GM19023 (cell line): ENCODE results near the gene OR8H3.
"Not testable (repeated sequence)": the region's sequence is repeated elsewhere in the genome, so short reads cannot be mapped to it uniquely, and the experiment has no call there.

Source experiments
- ATAC-seq: cut with Tn5 transposase; IDR thresholded peaks from one replicate; pipeline ENCODE4 v1.9.1; 2021; ENCODE audit warnings: mild to moderate bottlenecking, moderate library complexity; ENCODE audit not compliant: unreplicated experiment

OR8H3 gene, protein sequence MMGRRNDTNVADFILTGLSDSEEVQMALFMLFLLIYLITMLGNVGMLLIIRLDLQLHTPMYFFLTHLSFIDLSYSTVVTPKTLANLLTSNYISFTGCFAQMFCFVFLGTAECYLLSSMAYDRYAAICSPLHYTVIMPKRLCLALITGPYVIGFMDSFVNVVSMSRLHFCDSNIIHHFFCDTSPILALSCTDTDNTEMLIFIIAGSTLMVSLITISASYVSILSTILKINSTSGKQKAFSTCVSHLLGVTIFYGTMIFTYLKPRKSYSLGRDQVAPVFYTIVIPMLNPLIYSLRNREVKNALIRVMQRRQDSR

DNA sequence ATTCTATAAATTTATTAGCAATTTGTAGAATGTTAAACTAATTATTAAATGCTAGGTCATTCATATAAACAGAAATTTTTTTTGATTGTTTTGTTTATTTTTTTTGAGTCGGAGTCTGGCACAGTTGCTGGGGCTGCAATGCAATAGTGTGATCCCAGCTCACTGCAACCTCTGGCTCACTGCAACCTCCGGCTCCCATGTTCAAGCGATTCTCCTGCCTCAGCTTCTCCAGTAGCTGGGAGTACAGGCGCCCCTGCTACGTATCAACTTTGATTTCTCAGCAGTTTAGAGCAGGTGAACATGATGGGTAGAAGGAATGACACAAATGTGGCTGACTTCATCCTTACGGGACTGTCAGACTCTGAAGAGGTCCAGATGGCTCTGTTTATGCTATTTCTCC is at the start of gene OR8H3:
Gene OR8H3 (plus strand): TSS at position 301 of the 400 bp plus-strand sequence. CDS start 0 bp downstream, at position 301.
- no peak for ATAC-seq

DNA sequence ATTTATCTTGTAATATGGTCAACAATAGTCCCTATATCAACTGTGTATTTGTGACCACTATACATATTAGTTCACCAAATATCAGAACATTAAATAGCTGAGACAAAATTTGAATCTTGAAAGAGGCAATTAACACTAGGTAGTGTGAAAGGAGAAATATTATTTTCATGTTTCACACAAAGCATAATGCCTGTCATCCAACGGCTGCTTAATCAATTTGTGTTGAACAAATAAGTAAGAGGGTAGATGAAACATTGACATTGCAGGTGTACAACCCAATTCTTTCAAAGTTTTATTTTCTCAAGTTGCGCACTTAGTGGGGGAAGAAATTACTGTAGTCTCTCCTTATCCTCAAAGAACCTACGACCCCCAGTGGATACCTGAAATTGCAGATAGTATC is 32.5 kb upstream of the OR8H3 start:
- ATAC-seq = no peak

DNA sequence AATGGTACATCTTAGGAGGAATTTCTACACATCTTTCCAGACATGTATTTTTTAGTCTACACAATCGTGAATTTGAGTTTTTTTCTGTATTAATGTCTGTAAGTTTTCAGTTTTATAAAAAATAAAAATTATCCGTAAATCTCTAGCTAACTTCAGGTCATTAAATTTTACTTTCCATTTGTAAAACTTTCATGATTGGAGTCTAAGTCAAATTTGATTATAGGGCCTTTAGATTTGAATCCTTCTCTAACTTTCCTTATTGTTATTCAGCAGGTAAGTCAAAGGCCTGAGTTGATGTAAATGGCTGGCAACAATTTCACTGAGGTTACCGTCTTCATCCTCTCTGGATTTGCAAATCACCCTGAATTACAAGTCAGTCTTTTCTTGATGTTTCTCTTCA is 29.2 kb upstream of the OR8H3 start, which contains the start of gene OR8I2:
Gene OR8I2 (plus strand): TSS at position 301 of the 400 bp plus-strand sequence. CDS start 0 bp downstream, at position 301.
- no peak for ATAC-seq

DNA sequence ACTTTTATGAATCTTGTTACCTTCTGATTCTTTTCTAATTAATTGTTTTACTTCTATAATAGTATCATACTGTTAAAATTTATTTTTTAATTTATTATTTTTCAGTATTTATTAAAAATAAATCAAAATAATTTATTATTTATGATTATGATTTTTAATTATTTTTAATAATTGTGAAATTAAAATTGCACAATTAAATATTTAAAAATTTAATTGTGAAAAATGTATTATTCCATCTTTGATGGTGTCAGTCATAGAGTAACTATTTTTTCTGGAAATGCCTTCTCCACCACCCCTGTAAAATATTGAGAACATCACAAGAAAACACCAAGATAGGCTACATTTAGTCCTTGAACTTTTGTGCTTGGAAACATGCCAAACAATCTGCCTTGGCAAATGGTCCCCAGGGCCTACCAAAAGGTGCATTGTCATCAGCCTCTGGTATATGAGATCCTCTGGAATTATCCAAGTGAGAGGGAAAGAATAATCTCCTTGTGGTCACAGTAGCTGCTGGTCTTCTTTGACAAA is 18.9 kb upstream of the OR8H3 start, which contains the start of gene OR8H2:
Gene OR8H2 (plus strand): TSS at position 478 of the 528 bp plus-strand sequence. CDS start 1,356 bp downstream, outside the sequence.
- no peak for ATAC-seq

DNA sequence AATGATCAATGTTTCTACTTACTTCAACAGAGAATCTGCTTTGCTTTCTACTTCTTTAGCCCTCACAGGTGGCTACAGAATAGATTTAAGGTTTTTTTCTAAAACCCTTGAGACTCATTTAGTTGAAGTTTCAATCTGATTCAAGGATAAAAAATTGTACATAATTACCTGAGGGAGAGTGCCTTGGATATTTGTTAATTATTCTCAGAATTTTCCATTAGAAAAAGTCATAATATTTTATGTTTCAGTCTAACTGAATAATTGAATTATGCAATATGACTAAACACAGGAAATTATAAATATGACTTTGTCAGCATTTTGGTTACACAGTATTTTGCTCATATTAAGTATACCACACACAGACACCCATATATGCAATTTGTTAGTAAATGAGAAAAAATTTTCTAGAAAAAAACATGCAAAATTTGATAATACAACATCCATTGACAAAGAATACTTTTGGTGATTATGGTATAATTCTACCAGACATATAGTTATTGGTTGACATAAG is 18.0 kb downstream of the OR8H3 start, which contains the start of gene OR8J3:
Gene OR8J3 (minus strand): TSS at position 51 of the 511 bp plus-strand sequence. CDS start 2,483 bp downstream, outside the sequence.
- ATAC-seq = no peak

DNA sequence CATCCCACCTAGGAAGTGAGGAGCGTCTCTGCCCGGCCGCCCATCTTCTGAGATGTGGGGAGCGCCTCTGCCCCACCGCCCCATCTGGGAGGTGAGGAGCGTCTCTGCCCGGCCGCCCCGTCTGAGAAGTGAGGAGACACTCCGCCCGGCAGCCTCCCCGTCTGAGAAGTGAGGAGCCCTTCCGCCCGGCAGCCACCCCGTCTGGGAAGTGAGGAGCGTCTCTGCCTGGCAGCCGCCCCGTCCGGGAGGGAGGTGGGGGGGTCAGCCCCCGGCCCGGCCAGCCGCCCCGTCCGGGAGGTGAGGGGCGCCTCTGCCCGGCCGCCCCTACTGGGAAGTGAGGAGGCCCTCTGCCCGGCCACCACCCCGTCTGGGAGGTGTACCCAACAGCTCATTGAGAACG is 21.5 kb downstream of the OR8H3 start:
- ATAC-seq = not testable (repeated sequence)

DNA sequence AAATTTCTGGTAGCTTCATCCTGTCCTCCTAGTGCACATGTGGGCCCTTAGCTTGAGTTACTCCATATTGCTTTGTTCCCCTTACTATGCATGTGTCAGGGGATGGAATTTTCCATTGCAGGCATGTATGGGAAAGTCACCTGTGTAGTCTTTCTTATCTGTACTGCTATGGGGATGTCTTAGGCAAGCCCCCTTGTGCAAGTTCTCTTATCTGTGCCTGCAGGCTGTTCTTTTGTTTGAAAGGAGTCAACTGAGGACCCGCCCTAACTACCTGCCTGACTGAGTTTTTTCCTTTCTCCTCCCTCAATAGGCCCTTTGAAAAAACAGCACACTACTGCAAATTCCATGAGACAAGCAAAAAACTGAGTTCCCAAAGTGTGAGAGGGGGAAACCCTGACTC is 29.2 kb downstream of the OR8H3 start:
- no peak for ATAC-seq

DNA sequence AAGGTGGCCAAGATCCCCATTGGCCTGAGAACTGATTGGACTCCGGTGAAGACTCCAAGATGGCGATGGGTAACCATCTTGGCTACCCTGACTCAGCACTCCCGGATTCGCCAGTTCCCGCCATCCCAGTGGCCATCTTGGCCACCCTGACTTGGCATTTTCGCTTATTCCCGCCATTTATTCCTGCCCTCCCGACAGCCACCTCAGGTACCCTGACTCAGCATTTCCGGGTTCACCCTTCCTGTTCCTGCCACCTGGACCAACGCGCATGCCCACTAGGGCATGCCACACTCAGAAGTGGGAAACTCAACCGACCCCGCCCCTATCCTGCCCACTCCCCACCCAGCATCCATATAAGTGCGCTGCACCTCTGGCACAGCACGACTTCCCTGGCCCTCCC is 30.2 kb downstream of the OR8H3 start:
- no peak for ATAC-seq

DNA sequence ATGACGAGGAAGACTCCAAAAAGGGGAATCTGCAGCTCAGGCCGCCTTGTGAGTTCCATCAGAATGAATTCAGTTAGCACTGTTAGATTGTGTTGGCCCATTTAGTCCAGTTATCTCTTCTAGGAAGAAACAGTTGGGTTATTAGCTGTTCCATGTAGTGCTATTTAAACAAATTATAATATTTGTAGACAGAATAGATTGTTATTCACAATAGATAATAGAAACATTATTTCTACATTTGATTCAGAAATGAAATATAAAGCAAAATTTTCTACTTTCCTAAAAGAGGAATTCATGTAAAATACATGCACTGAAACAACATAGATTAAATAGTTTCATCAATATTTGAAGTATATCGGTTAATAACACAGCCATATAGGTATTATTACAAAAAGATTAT is 38.0 kb downstream of the OR8H3 start, which contains the start of gene OR8K5:
Gene OR8K5 (minus strand): TSS at position 101 of the 400 bp plus-strand sequence. CDS start 0 bp downstream, at position 101.
- no peak for ATAC-seq

DNA sequence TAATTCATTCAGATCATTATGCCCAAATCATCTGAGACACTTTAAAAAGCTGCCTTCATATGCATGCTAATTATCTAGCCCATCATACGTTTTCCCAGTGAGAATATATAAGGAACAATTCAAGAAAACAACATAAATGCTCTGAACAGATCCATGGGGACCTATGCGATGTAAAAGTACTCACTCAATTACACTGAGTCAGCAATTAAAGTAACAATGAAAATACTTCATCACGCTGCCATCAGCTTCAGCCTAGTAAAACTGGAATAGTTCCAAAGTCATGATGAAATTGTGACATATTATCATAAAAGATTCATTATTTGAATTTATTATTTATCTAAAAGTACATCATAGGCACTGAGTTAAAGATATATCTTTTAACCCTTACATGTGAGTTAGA is 41.6 kb downstream of the OR8H3 start:
- ATAC-seq = no peak

DNA sequence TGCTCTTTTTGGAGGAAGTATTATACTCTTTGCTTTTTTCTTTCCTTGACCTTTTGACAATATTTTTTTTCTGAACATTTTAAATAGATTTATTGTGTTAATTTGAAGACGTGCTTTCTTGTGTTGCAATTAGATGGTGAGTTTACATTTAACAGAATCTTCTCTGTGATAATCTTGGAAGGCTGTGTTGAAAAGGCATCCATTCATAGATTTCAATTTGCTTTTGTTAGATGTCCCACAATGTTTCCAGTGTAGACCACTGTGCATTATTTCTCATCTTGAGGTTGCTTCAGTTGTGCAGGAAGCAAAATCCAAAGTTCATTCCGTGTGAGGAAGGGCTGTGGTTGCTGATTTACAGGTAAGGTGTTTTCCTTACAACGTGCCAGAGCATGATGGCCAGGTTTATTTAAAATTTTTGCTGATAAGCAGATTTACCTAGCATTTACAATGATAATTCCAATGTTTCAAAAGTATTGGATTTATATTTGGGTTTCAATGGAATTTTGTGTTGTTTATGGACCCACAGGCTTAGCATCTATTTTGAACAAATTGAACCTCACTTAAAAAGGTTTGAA is 50.2 kb downstream of the OR8H3 start:
- ATAC-seq = no peak
